HEK293 (cell line): ENCODE measurements around the gene PEF1.

ENCODE experiments used
- CTCF ChIA-PET: fragments of 350-600 bp; formaldehyde crosslinking; extraction: SDS; loops from one replicate; lab custom pipeline; 2021; ENCODE audit warnings: antibody characterized with exemption; lab: Yijun Ruan, JAX
- POLR2A ChIA-PET: fragments of 300-600 bp; formaldehyde crosslinking; extraction: SDS; loops from one replicate; lab custom pipeline; 2020; ENCODE audit warnings: antibody characterized with exemption, inconsistent platforms; lab: Yijun Ruan, JAX
- H3K27ac ChIP-seq: fragments of 200-500 bp; sonication (Bioruptor generic); 2 replicates; pipeline ENCODE4 v1.5.1; 2014; ENCODE audit warnings: low read depth, low read length, control low read depth, inconsistent platforms; ENCODE audit errors: extremely low read depth
- H3K36me3 ChIP-seq, 2 experiments: fragments of 200-500 bp in 1 of 2; sonication (Bioruptor generic) in 1 of 2; 1 replicate in 1 of 2; 2 replicates in 1 of 2; pipeline ENCODE4 v1.5.1; 2014 to 2017; ENCODE audit warnings: inconsistent platforms in 2 of 2, low read length in 2 of 2; ENCODE audit not compliant: control insufficient read depth in 2 of 2, insufficient read depth in 1 of 2
- H3K4me1 ChIP-seq: fragments of 200-500 bp; sonication (Bioruptor generic); 2 replicates; pipeline ENCODE4 v1.5.1; 2014; ENCODE audit warnings: mild to moderate bottlenecking, low read length, inconsistent platforms; ENCODE audit not compliant: control insufficient read depth, insufficient read depth
- H3K4me3 ChIP-seq: 2 replicates; pipeline ENCODE4 v1.5.1; 2011; ENCODE audit warnings: low read depth, mild to moderate bottlenecking, control low read depth, low read length, moderate library complexity
- H3K9me3 ChIP-seq: fragments of 200-500 bp; sonication (Bioruptor generic); 2 replicates; pipeline ENCODE4 v1.5.1; 2014; ENCODE audit warnings: low read depth, low read length, inconsistent platforms; ENCODE audit not compliant: control insufficient read depth, insufficient read depth
- AEBP2 ChIP-seq: fragments of 450-650 bp; formaldehyde crosslinking; IDR thresholded peaks from 2 replicates; pipeline ENCODE4 v1.5.1; 2016; ENCODE audit warnings: missing biosample characterization, missing genetic modification characterization, borderline replicate concordance
- BCL11B ChIP-seq: fragments of 450-650 bp; formaldehyde crosslinking; IDR thresholded peaks from 2 replicates; pipeline ENCODE4 v1.5.1; 2016; ENCODE audit warnings: low read depth, missing biosample characterization, missing genetic modification characterization
- GLIS2 ChIP-seq: fragments of 450-650 bp; formaldehyde crosslinking; IDR thresholded peaks from 2 replicates; pipeline ENCODE4 v1.5.1; 2016; ENCODE audit warnings: missing biosample characterization, missing genetic modification characterization
- HOXA7 ChIP-seq: sonication (generic); formaldehyde crosslinking; IDR thresholded peaks from 2 replicates; pipeline ENCODE4 v1.8.1; 2022; ENCODE audit warnings: missing genetic modification reagents, borderline replicate concordance
- PRDM10 ChIP-seq: fragments of 450-650 bp; formaldehyde crosslinking; IDR thresholded peaks from 2 replicates; pipeline ENCODE4 v1.5.1; 2016; ENCODE audit warnings: missing biosample characterization, missing genetic modification characterization
- TSHZ1 ChIP-seq: fragments of 450-650 bp; formaldehyde crosslinking; IDR thresholded peaks from 2 replicates; pipeline ENCODE4 v1.5.1; 2016; ENCODE audit warnings: missing biosample characterization, missing genetic modification characterization, borderline replicate concordance
- ZBTB20 ChIP-seq: fragments of 450-650 bp; formaldehyde crosslinking; IDR thresholded peaks from 2 replicates; pipeline ENCODE4 v1.5.1; 2016; ENCODE audit warnings: missing biosample characterization, missing genetic modification characterization
- ZNF148 ChIP-seq: fragments of 450-650 bp; formaldehyde crosslinking; IDR thresholded peaks from 2 replicates; pipeline ENCODE4 v1.5.0; 2017; ENCODE audit warnings: missing biosample characterization, missing genetic modification characterization, borderline replicate concordance
- ZNF391 ChIP-seq: fragments of 450-650 bp; formaldehyde crosslinking; IDR thresholded peaks from 2 replicates; pipeline ENCODE4 v1.5.1; 2016; ENCODE audit warnings: low read depth, missing biosample characterization, missing genetic modification characterization, borderline replicate concordance
- ZNF449 ChIP-seq: fragments of 450-650 bp; formaldehyde crosslinking; IDR thresholded peaks from 2 replicates; pipeline ENCODE4 v1.5.1; 2017; ENCODE audit warnings: missing biosample characterization, mild to moderate bottlenecking, missing genetic modification characterization, moderate library complexity
- ZNF624 ChIP-seq: fragments of 450-650 bp; formaldehyde crosslinking; IDR thresholded peaks from 2 replicates; pipeline ENCODE4 v1.5.1; 2017; ENCODE audit warnings: missing biosample characterization, missing genetic modification characterization
- ZSCAN18 ChIP-seq: fragments of 450-650 bp; formaldehyde crosslinking; IDR thresholded peaks from 2 replicates; pipeline ENCODE4 v1.5.1; 2016; ENCODE audit warnings: missing biosample characterization, missing genetic modification characterization
- ZXDB ChIP-seq: fragments of 450-650 bp; formaldehyde crosslinking; IDR thresholded peaks from 2 replicates; pipeline ENCODE4 v1.5.1; 2016; ENCODE audit warnings: missing biosample characterization, missing genetic modification characterization

Gene PEF1

GRCh38 chr1:31691446-31691845 is 46.8 kb upstream of the PEF1 start:
- Histone ChIP-seq H3K27ac (no peak overlapping the region), H3K36me3 (no peaks in the 10 kb centered on the region), H3K4me3 (no peak overlapping the region), H3K4me1 (no peaks in the 10 kb centered on the region), H3K9me3 (no peaks in the 10 kb centered on the region)
- POLR2A ChIA-PET, result interaction anchor here (0.5 kb wide), 1 partner anchor 47 kb away, joined by 3 read pairs; the partner anchor contains the start of gene PEF1
- TF ChIP-seq TSHZ1 (tag by site-specific recombination) (no peak), GLIS2 (tag by site-specific recombination) (peak; percentile 24; the same call in 1 of the 2 replicates)
- CTCF ChIA-PET, result interaction anchor here (1.0 kb wide), 1 partner anchor 25 kb away, joined by 3 read pairs; no protein-coding TSS in a partner anchor

- H3K27ac ChIP-seq, result no peak overlapping the region
- CTCF ChIA-PET, result interaction anchor here (0.7 to 1.0 kb wide), 2 partner anchors 9 to 25 kb away, joined by 3 read pairs; no protein-coding TSS in a partner anchor
These were observed 46.2 kb upstream of the PEF1 start for GRCh38 chr1:31690921-31691320.

GRCh38 chr1:31689854-31690253 is 45.2 kb upstream of the PEF1 start:
- Histone ChIP-seq H3K9me3 (no peaks in the 10 kb centered on the region), H3K36me3 (no peaks in the 10 kb centered on the region), H3K4me1 (no peaks in the 10 kb centered on the region), H3K4me3 (no peak overlapping the region), H3K27ac (no peak overlapping the region)
- POLR2A ChIA-PET, result no interaction called here
- CTCF ChIA-PET, result interaction anchor here (1.8 kb wide), 1 partner anchor 26 kb away, joined by 9 read pairs; no protein-coding TSS in a partner anchor
- TF ChIP-seq HOXA7 (no peak), PRDM10 (tag by site-specific recombination) (no peak), BCL11B (tag by site-specific recombination) (no peak), ZBTB20 (no peak), ZNF148 (no peak), ZNF391 (tag by site-specific recombination) (no peak), ZNF449 (tag by site-specific recombination) (no peak)

More at GRCh38 chr1:31690921-31691320, 46.2 kb upstream of the PEF1 start:
- Histone ChIP-seq H3K4me1 (no peaks in the 10 kb centered on the region), H3K4me3 (no peak overlapping the region), H3K9me3 (no peaks in the 10 kb centered on the region), H3K36me3 (no peaks in the 10 kb centered on the region)
- TF ChIP-seq ZNF624, result no peak
- no peak for TF ChIP-seq AEBP2 (tag by site-specific recombination)
- no peak for TF ChIP-seq ZXDB (tag by site-specific recombination)
- no peak for TF ChIP-seq ZSCAN18
- POLR2A ChIA-PET, result interaction anchor here (0.5 kb wide), 1 partner anchor 46 kb away, joined by 3 read pairs; the partner anchor contains the start of gene PEF1
